Progenitor cell of endocrine pancreas (in vitro differentiated cells): ENCODE data around the gene ZNHIT1. TPM values are rescaled to one million over a fixed set of nuclear protein-coding genes. Genes with fewer than 3 reads are reported as not detected.

ENCODE experiments used
- DNase-seq: peaks from one replicate; pipeline ENCODE4 v3.0.0; 2021; ENCODE audit warnings: low spot score; ENCODE audit not compliant: unreplicated experiment
- H3K27ac Mint-ChIP-seq: 2 replicates; pipeline ENCODE4 v1.8.0; 2021; ENCODE audit warnings: mild to moderate bottlenecking, moderate library complexity, mixed read lengths
- H3K27me3 Mint-ChIP-seq: 2 replicates; pipeline ENCODE4 v1.8.0; 2021; ENCODE audit warnings: mixed read lengths
- H3K36me3 Mint-ChIP-seq: 2 replicates; pipeline ENCODE4 v1.8.0; 2022; ENCODE audit warnings: mixed read lengths; ENCODE audit not compliant: insufficient read depth
- H3K4me1 Mint-ChIP-seq: 2 replicates; pipeline ENCODE4 v1.8.0; 2021; ENCODE audit warnings: low read depth, mixed read lengths
- H3K4me3 Mint-ChIP-seq: 2 replicates; pipeline ENCODE4 v1.8.0; 2021; ENCODE audit warnings: low read depth, mild to moderate bottlenecking, moderate library complexity, mixed read lengths
- H3K9me3 Mint-ChIP-seq: 2 replicates; pipeline ENCODE4 v1.8.0; 2021; ENCODE audit warnings: low read depth, mixed read lengths
- long read RNA-seq: library from polyadenylated mRNA; unstranded; transcript quantifications from one replicate; pipeline ENCODE4 v2.0.0, GENCODE V29; 2020
- total RNA-seq: library from RNA; stranded (reverse); gene quantifications from 2 replicates; pipeline ENCODE4 v1.2.1, GENCODE V29; 2021
- TF ChIP-seq, protein P1 (sequence below): fragments of 200-600 bp; sonication (generic); IDR thresholded peaks from one replicate; pipeline ENCODE4 v1.5.0; 2021; ENCODE audit warnings: antibody characterized with exemption, mild to moderate bottlenecking; ENCODE audit not compliant: unreplicated experiment

The ZNHIT1 gene
- total RNA-seq: 60.2 and 62.2 TPM in 2 replicates
- long read RNA-seq, transcript ZNHIT1-201 (5 exons, 1,225 nt): major isoform, 16 of 23 reads
- long read RNA-seq, partial matches to known transcripts: 0 of 23 reads
- long read RNA-seq, other reads (novel, unspliced or antisense): 5 of 23 reads

DNA sequence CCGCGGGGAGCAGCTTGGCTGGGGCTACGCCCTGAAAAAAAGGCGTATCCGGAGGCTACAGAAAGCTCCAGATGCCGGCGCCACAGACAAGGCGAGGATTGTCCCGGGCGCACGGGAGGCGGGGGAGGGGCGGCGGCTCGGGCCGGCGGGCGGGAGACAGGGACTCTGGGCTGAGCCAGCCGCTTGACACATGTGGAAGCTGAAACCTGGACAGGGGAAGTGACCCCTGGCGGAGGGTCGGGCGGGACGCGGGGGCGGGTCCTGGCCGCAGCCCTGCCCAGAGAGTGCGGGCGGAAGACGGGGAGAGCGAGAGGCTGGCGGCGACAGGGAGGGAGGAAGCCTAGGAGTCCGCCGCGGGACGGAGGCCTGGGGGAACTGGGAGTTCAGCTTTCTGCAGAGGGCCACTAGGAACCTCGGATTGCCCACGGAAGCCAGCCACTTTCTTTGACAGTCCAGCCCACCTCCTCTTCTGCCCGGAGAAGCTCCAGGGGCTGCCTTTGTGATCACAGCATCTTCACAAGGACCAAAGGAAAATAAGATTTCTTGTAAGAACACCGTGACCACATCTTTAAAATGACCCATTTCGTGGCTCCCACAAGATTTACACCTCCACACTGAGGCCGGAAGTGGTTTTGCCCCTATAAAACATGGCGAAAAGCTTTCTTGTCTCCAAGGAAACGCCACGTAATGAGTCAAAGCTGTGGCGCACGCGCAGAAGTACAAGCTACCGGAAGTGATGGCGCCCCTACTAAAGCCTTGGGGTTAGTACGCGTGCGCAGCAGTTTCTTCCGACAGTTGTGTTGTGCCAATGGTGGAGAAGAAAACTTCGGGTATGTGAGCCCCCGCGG, at the start of gene ZNHIT1, which contains the start of gene PLOD3:
TSS of gene ZNHIT1 (plus strand) at position 778 of the 848 bp plus-strand sequence. CDS start at position 809, 31 bp downstream.
TSS of gene PLOD3 (minus strand) at position 194 of the 848 bp plus-strand sequence. CDS start 307 bp downstream, outside the sequence.
- peak; percentile 87 for DNase-seq
- Mint-ChIP-seq H3K27me3 (no peaks in the 10 kb centered on the region), H3K27ac (peak within 1 kb of the TSS; percentile 91), H3K4me3 (peak within 1 kb of the TSS; percentile 99), H3K36me3 (peaks cover 9% of the 10 kb centered on the region), H3K9me3 (no peaks in the 10 kb centered on the region), H3K4me1 (peaks cover 20% of the 10 kb centered on the region)
- TF ChIP-seq, protein P1, sequence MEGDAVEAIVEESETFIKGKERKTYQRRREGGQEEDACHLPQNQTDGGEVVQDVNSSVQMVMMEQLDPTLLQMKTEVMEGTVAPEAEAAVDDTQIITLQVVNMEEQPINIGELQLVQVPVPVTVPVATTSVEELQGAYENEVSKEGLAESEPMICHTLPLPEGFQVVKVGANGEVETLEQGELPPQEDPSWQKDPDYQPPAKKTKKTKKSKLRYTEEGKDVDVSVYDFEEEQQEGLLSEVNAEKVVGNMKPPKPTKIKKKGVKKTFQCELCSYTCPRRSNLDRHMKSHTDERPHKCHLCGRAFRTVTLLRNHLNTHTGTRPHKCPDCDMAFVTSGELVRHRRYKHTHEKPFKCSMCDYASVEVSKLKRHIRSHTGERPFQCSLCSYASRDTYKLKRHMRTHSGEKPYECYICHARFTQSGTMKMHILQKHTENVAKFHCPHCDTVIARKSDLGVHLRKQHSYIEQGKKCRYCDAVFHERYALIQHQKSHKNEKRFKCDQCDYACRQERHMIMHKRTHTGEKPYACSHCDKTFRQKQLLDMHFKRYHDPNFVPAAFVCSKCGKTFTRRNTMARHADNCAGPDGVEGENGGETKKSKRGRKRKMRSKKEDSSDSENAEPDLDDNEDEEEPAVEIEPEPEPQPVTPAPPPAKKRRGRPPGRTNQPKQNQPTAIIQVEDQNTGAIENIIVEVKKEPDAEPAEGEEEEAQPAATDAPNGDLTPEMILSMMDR: no peak

DNA sequence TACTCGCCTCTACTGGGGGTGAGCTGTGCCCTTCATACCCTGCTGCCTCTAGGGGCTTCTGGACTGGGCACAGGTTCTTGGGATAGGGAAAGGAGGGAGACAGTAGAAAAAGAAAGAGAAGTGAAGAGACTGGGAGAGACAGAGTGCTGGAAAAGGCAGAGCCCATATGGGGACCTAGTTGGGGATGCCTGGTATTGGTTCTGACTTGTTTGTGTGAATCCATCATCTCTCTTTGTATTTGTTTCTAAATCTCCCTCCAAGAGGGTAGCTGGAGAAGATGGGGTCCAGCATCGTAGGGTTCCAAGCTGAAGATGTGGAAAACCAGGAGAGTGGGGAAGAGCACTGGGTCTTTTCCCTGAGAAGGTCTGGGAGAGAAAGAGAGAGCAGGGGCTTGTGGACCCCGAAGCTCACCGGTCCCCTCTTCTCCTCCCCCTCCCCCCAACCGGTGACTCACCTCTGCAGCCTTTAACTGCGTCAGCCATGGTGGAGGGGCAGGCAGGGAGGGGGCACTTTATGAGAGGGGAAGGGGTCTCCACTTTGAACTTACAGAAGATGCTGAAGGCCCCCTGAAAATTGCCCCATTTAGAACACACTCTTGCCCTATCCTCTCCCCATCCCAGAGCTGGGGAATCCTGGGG, 49.4 kb upstream of the ZNHIT1 start:
- Mint-ChIP-seq H3K27me3 (peaks cover 81% of the 10 kb centered on the region), H3K4me1 (peaks cover 9% of the 10 kb centered on the region), H3K9me3 (no peaks in the 10 kb centered on the region), H3K36me3 (no peaks in the 10 kb centered on the region), H3K4me3 (no peak overlapping the region), H3K27ac (peak overlapping the region; percentile 72)
- no peak for DNase-seq
- TF ChIP-seq, protein P1: no peak

DNA sequence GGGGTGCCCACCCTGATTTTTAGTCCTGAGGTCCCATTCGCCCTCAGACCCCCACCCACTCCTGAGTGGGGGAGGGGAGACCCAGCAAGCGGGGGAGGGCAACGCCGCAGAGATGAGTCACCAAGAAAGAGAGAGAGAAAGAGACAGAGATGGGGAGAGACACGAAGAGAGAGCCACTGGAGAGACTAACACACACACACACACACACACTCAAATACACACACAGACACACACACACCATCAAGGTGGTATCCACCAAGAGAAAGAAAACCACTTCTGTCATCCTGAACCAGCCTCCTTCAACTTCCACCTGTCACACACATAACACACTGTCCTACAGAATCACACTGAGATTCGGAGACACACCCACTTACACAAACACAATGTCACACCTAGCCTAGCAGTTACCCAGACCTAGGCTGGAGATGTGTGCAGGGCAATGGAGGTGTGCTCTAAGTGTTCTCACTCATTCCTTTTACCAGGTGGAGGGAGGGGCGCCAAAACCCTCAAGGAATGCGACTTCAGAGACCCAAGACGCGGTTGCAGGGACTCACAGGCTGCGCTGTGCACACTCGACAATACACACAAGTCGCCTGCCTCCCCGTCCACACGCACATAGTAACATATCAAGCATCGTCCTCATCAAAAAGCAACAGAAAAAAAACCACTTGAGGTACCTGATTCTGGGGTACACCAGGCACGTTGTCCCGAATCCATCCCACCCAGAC, 48.7 kb upstream of the ZNHIT1 start:
- TF ChIP-seq, protein P1: no peak
- no peak overlapping the region for H3K27ac Mint-ChIP-seq
- no peaks in the 10 kb centered on the region for H3K36me3 Mint-ChIP-seq
- no peak overlapping the region for H3K4me3 Mint-ChIP-seq
- no peaks in the 10 kb centered on the region for H3K9me3 Mint-ChIP-seq
- no peak for DNase-seq
- peaks cover 9% of the 10 kb centered on the region for H3K4me1 Mint-ChIP-seq
- peaks cover 89% of the 10 kb centered on the region for H3K27me3 Mint-ChIP-seq

DNA sequence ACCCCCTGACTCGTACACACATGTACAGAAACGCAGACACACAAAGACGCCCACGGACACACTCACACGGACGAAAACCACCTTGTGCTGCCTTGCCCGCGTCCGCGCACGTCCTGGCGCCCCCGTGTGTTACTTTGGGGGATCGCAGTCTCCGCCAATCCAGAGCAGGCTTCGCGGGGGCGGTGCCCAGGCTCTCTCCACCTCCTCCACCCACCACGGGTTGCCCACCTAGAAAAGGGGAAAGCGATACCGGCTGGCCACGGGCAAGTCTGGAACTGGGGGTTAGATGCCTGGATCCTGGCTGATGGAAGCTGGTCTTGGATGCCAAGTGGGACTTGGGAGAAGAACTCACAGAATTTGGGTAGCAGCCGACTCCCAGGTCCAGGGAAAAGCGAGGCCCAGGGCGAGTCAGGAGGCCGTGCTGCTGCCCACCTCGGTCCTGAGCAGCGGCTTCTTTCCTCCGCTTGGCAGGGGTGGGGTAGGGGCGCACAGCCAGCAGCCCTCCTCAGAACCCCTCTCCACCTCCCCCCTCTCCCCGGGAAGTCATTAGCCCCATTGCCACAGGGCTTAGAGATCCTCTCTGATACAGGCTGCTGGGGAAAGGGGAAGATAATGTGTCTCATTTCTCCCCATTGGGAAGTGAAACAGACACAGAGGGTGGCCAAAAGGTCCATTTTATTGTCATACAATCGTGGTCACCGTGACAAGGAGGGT, 48.0 kb upstream of the ZNHIT1 start:
- peaks cover 90% of the 10 kb centered on the region for H3K27me3 Mint-ChIP-seq
- DNase-seq: peak; percentile 76
- peaks cover 8% of the 10 kb centered on the region for H3K4me1 Mint-ChIP-seq
- no peak overlapping the region for H3K27ac Mint-ChIP-seq
- TF ChIP-seq, protein P1: peak; percentile 89
- H3K9me3 Mint-ChIP-seq: no peaks in the 10 kb centered on the region
- H3K36me3 Mint-ChIP-seq: no peaks in the 10 kb centered on the region
- no peak overlapping the region for H3K4me3 Mint-ChIP-seq
